GM23338 (cell line): Measurements from ENCODE around the gene MITF. TPM values are rescaled to one million over a fixed set of nuclear protein-coding genes. Genes with fewer than 3 reads are reported as not detected.

Experiments used
- ATAC-seq: fragments of 200-7000 bp; cut with Tn5 transposase; 3 replicates; pipeline ENCODE4 v1.9.1; 2020
- DNase-seq: peaks from one replicate; pipeline ENCODE4 v3.0.0-alpha.2; 2015; ENCODE audit warnings: low spot score
- H2AFZ ChIP-seq: fragments of 200-600 bp; sonication (generic); 2 replicates; pipeline ENCODE4 v1.8.0; 2016; ENCODE audit warnings: antibody characterized with exemption, mild to moderate bottlenecking, moderate library complexity
- H3F3A ChIP-seq: fragments of 200-600 bp; sonication (generic); replicated peaks from 2 replicates; pipeline ENCODE4 v1.8.0; 2017; ENCODE audit warnings: antibody characterized with exemption, mixed run types, low read depth
- H3K27ac ChIP-seq: fragments of 200-600 bp; sonication (generic); 2 replicates; pipeline ENCODE4 v1.6.1; 2016; ENCODE audit warnings: low read depth
- H3K27me3 ChIP-seq: fragments of 200-600 bp; sonication (generic); 2 replicates; pipeline ENCODE4 v1.8.0; 2016; ENCODE audit warnings: mild to moderate bottlenecking, mixed run types, moderate library complexity; ENCODE audit not compliant: insufficient read depth
- H3K36me3 ChIP-seq: fragments of 200-600 bp; sonication (generic); 2 replicates; pipeline ENCODE4 v1.8.0; 2016; ENCODE audit warnings: mild to moderate bottlenecking; ENCODE audit not compliant: insufficient read depth
- H3K4me1 ChIP-seq: fragments of 200-600 bp; sonication (generic); 2 replicates; pipeline ENCODE4 v1.8.0; 2016; ENCODE audit warnings: mild to moderate bottlenecking, moderate library complexity; ENCODE audit not compliant: insufficient read depth
- H3K4me2 ChIP-seq: fragments of 200-600 bp; sonication (generic); 2 replicates; pipeline ENCODE4 v1.7.1; 2017; ENCODE audit warnings: mixed run types
- H3K4me3 ChIP-seq: fragments of 200-600 bp; sonication (generic); 2 replicates; pipeline ENCODE4 v1.6.1; 2016; ENCODE audit warnings: mixed run types
- H3K79me2 ChIP-seq: fragments of 200-600 bp; sonication (generic); replicated peaks from 2 replicates; pipeline ENCODE4 v1.8.0; 2017; ENCODE audit warnings: mild to moderate bottlenecking; ENCODE audit not compliant: insufficient read depth
- H3K9me2 ChIP-seq: fragments of 200-600 bp; sonication (generic); 2 replicates; pipeline ENCODE4 v1.8.0; 2017; ENCODE audit not compliant: insufficient read depth
- H4K20me1 ChIP-seq: fragments of 200-600 bp; sonication (generic); replicated peaks from 2 replicates; pipeline ENCODE4 v1.8.0; 2017; ENCODE audit warnings: mild to moderate bottlenecking; ENCODE audit not compliant: insufficient read depth
- H3K27ac Mint-ChIP-seq: 2 replicates; pipeline ENCODE4 v1.8.0; 2020; ENCODE audit warnings: inconsistent platforms, mild to moderate bottlenecking, moderate library complexity, mixed read lengths
- H3K27me3 Mint-ChIP-seq: 3 replicates; pipeline ENCODE4 v1.8.0; 2022; ENCODE audit warnings: low read depth, mild to moderate bottlenecking, moderate library complexity, mixed read lengths, inconsistent platforms; ENCODE audit not compliant: insufficient read depth, poor library complexity
- H3K36me3 Mint-ChIP-seq: 3 replicates; pipeline ENCODE4 v1.8.0; 2021; ENCODE audit warnings: low read depth, mild to moderate bottlenecking, inconsistent platforms, moderate library complexity, mixed read lengths
- H3K4me1 Mint-ChIP-seq: 3 replicates; pipeline ENCODE4 v1.8.0; 2020; ENCODE audit warnings: mild to moderate bottlenecking, inconsistent platforms, mixed read lengths
- H3K4me3 Mint-ChIP-seq: 3 replicates; pipeline ENCODE4 v1.8.0; 2021; ENCODE audit warnings: moderate library complexity, mild to moderate bottlenecking, inconsistent platforms, mixed read lengths
- H3K9me3 Mint-ChIP-seq: 3 replicates; pipeline ENCODE4 v1.8.0; 2020; ENCODE audit warnings: moderate library complexity, mild to moderate bottlenecking, inconsistent platforms, mixed read lengths
- CREB1 ChIP-seq: fragments of 250-450 bp; sonication (Bioruptor Pico); IDR thresholded peaks from 2 replicates; pipeline ENCODE4 v1.5.0; 2020; ENCODE audit warnings: low read depth, mild to moderate bottlenecking, moderate library complexity
- CTCF ChIP-seq, 2 experiments: fragments of 200-600 bp in 1 of 2; sonication (generic) in 1 of 2; conservative IDR thresholded peaks; 2 replicates each; pipeline versions ENCODE4 v1.5.1 to v1.6.1; 2016 to 2017; ENCODE audit warnings: antibody characterized with exemption in 2 of 2, low read depth in 2 of 2, mild to moderate bottlenecking in 2 of 2, moderate library complexity in 1 of 2
- ETS1 ChIP-seq: IDR thresholded peaks from 2 replicates; pipeline ENCODE4 v1.6.1; 2016; ENCODE audit warnings: antibody characterized with exemption
- EZH2 ChIP-seq: fragments of 200-600 bp; sonication (generic); IDR thresholded peaks from one replicate; pipeline ENCODE4 v1.8.0; 2017; ENCODE audit warnings: antibody characterized with exemption, mild to moderate bottlenecking, low read depth; ENCODE audit not compliant: unreplicated experiment
- EZH2phosphoT487 ChIP-seq: fragments of 200-600 bp; sonication (generic); IDR thresholded peaks from one replicate; pipeline ENCODE4 v1.8.1; 2018; ENCODE audit warnings: antibody characterized with exemption; ENCODE audit not compliant: unreplicated experiment
- JUNB ChIP-seq: IDR thresholded peaks from one replicate; pipeline ENCODE4 v1.6.1; 2016; ENCODE audit warnings: antibody characterized with exemption; ENCODE audit not compliant: unreplicated experiment
- NANOG ChIP-seq: IDR thresholded peaks from 2 replicates; pipeline ENCODE4 v1.6.1; 2016; ENCODE audit warnings: antibody characterized with exemption, borderline replicate concordance
- POLR2AphosphoS5 ChIP-seq: IDR thresholded peaks from 2 replicates; pipeline ENCODE4 v1.6.1; 2016; ENCODE audit warnings: antibody characterized with exemption, low read depth
- REST ChIP-seq: IDR thresholded peaks from one replicate; pipeline ENCODE4 v1.6.1; 2018; ENCODE audit warnings: antibody characterized with exemption; ENCODE audit not compliant: unreplicated experiment
- STAT1 ChIP-seq: IDR thresholded peaks from one replicate; pipeline ENCODE4 v1.6.1; 2016; ENCODE audit warnings: antibody characterized with exemption; ENCODE audit not compliant: unreplicated experiment
- ZNF114 ChIP-seq: fragments of 250-450 bp; sonication (Bioruptor Pico); IDR thresholded peaks from 2 replicates; pipeline ENCODE4 v1.5.0; 2020; ENCODE audit warnings: mild to moderate bottlenecking, moderate library complexity
- ZNF331 ChIP-seq: fragments of 250-450 bp; sonication (Bioruptor Pico); IDR thresholded peaks from 2 replicates; pipeline ENCODE4 v1.5.0; 2020; ENCODE audit warnings: low read depth, mild to moderate bottlenecking, moderate library complexity
- ZNF462 ChIP-seq: fragments of 250-450 bp; sonication (Bioruptor Pico); IDR thresholded peaks from 2 replicates; pipeline ENCODE4 v1.5.0; 2020; ENCODE audit warnings: mild to moderate bottlenecking, moderate library complexity
- polyA plus RNA-seq: library from polyadenylated mRNA; unstranded; fragments of >200 nt; fragmentation: Nextera tagmentation; extraction: Ambion mirVana; gene quantifications from 2 replicates; pipeline ENCODE4 v1.2.1, GENCODE V29; 2016
- total RNA-seq: library from RNA; depleted of rRNA; stranded (reverse); fragments of >200 nt; shearing (Covaris generic); gene quantifications from 2 replicates; pipeline ENCODE4 v1.2.3, GENCODE V29; 2014

MITF gene
- total and polyA plus RNA-seq, 2 experiments from 2014 or later: 1.9 to 2.4 TPM

GRCh38 chr3:69781593-69781992, 42.3 kb downstream of the MITF start:
- Histone ChIP-seq H3K79me2 (no peaks in the 10 kb centered on the region), H3K4me1 (0 out of 2 replicates have a peak, but pooled peaks cover 5% of the 10 kb centered on the region), H3K27ac (no peak overlapping the region), H3K36me3 (no peaks in the 10 kb centered on the region), H3K4me2 (no peak overlapping the region), H3K27me3 (no peaks in the 10 kb centered on the region), H3F3A (no peaks in the 10 kb centered on the region), H3K9me2 (0 out of 2 replicates have a peak, but pooled peaks cover 2% of the 10 kb centered on the region), H3K4me3 (no peak overlapping the region), H4K20me1 (no peaks in the 10 kb centered on the region), H2AFZ (no peak overlapping the region)
- H3K36me3 Mint-ChIP-seq: no peaks in the 10 kb centered on the region
- H3K4me1 Mint-ChIP-seq: peaks cover 10% of the 10 kb centered on the region
- no peak overlapping the region for H3K4me3 Mint-ChIP-seq
- TF ChIP-seq NANOG (no peak), JUNB (no peak), CTCF (conservative IDR thresholded peaks at IDR 0.05; ENCODE audit: low read depth in 2 of 2) (no peak), REST (no peak), EZH2phosphoT487 (no peak), ZNF331 (CRISPR knock-in tag) (no peak), STAT1 (no peak), POLR2AphosphoS5 (no peak), CREB1 (CRISPR knock-in tag) (no peak), EZH2 (no peak), ZNF462 (no peak), ETS1 (no peak), ZNF114 (no peak)
- H3K27ac Mint-ChIP-seq: no peak overlapping the region
- ATAC-seq (no peak), DNase-seq (no peak)
- peaks cover 3% of the 10 kb centered on the region for H3K27me3 Mint-ChIP-seq
- no peaks in the 10 kb centered on the region for H3K9me3 Mint-ChIP-seq
